ENCODE measurements around the gene TUT7. TPM values are rescaled to one million over a fixed set of nuclear protein-coding genes. Genes with fewer than 3 reads are reported as not detected.
"Not testable (repeated sequence)": the region's sequence is repeated elsewhere in the genome, so short reads cannot be mapped to it uniquely, and the experiment has no call there.

The TUT7 gene
- total and polyA plus RNA-seq, 4 experiments from 2014 or later, result 9.5 to 64.1 (median 45.3) TPM

DNA sequence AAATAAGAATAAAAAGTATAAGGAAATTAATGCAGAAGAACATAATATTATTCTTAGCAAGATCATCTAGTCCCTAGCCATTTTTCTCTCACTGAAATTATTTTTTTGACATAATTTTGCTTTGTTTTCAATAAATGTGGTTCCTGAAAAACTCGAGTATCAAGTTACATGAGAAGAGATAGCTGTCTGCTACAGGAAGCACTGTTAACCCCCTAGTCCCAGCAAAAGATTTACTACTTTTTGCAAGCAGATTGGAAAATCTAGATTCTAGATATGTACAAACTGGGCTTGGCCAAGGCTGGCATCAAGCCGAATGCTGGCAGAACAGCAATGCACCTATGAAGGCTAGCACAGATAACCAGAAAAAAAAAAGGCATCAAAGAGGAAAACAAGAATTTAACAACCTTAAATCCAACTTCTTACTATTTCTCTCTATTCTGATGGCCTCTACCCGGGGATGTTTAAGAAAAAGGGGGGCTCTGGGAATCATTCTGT, 49.9 kb downstream of the TUT7 start:
- Histone ChIP-seq H3K4me3 (ENCODE audit: low read length in 2 of 2) (no peak overlapping the region), H3K36me3 (ENCODE audit: insufficient read depth, low read length) (peaks cover 56% of the 10 kb centered on the region), H3K4me1 (ENCODE audit: insufficient read depth, low read length) (peaks cover 16% of the 10 kb centered on the region), H3K9me3 (ENCODE audit: control insufficient read depth in 1 of 2, low read length in 2 of 2) (no peaks in the 10 kb centered on the region), H3K27ac (ENCODE audit: low read depth, low read length) (no peak overlapping the region), H3K27me3 (ENCODE audit: insufficient read depth, low read length) (no peaks in the 10 kb centered on the region)
- Mint-ChIP-seq H3K4me1 (peaks cover 21 to 34% (median 23%) of the 10 kb centered on the region in 4 donors), H3K36me3 (peaks cover 63 to 76% of the 10 kb centered on the region in 2 donors), H3K9me3 (no peaks in the 10 kb centered on the region), H3K27me3 (no peaks in the 10 kb centered on the region), H3K27ac (peak overlapping the region; percentile 17 to 94 (median 78)), H3K4me3 (no peak overlapping the region)
- ChIA-PET POLR2A (ENCODE audit: partially characterized antibody) (interaction anchor here (2.1 kb wide), 1 partner anchor 22 kb away, joined by 11 read pairs; the partner anchor contains the start of gene ISCA1), CTCF (ENCODE audit: partially characterized antibody) (no interaction called here)
- intact Hi-C loops (cut with micrococcal nuclease), result no loop called here
- no peak for DNase-seq

DNA sequence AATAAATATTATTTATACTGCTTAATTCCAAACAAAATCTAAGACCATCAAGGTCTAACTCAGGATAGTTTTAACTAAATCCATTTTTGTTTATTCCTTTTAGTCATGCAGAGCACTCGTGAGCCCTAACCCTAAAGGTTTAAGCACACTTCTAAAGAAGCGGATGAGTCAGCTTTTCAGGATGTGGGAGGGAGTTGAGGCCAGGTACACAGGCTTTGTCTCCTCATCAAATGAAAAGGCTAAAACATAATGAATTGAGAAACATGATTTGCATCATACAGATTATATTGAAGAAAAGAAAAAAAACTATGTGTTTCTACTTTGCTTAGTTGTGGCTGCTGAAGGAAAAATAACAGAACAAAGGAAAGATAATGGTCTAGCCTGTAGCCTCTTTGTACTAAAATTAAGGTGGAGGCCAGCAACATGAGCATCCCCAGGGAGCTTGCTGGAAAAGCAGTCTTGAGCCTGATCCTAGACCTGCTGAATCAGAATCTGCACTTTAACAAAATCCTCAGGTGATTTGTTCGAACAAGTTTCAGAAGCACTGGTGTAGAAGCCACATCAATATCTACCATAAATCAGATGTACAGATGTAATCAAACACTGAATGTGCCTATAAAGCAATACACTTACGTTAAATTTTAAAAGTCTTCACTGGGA, 50.8 kb downstream of the TUT7 start:
- H3K27me3 Mint-ChIP-seq, result no peaks in the 10 kb centered on the region
- no peaks in the 10 kb centered on the region for H3K9me3 Mint-ChIP-seq

GRCh38 chr9:86301686-86302085, 52.5 kb downstream of the TUT7 start:
- DNase-seq, result no peak
- ChIA-PET POLR2A (ENCODE audit: partially characterized antibody) (interaction anchor here (2.8 kb wide), 1 partner anchor 19 kb away, joined by 15 read pairs; the partner anchor contains the start of gene ISCA1), CTCF (ENCODE audit: partially characterized antibody) (no interaction called here)
- H3K27me3 ChIP-seq (ENCODE audit: insufficient read depth, low read length), result no peaks in the 10 kb centered on the region
- no peak overlapping the region for H3K4me3 ChIP-seq (ENCODE audit: low read length in 2 of 2)
- peak overlapping the region in 4 of 7 donors; percentile 0 to 57 (median 50) for H3K27ac Mint-ChIP-seq
- no peak overlapping the region for H3K27ac ChIP-seq (ENCODE audit: low read depth, low read length)
- peaks cover 61 to 83% of the 10 kb centered on the region in 2 donors for H3K36me3 Mint-ChIP-seq
- H3K27me3 Mint-ChIP-seq, result no peaks in the 10 kb centered on the region
- H3K9me3 ChIP-seq (ENCODE audit: control insufficient read depth in 1 of 2, low read length in 2 of 2), result no peaks in the 10 kb centered on the region
- peaks cover 62% of the 10 kb centered on the region for H3K36me3 ChIP-seq (ENCODE audit: insufficient read depth, low read length)
- H3K4me1 Mint-ChIP-seq, result peaks cover 21 to 44% (median 32%) of the 10 kb centered on the region in 4 donors
- H3K9me3 Mint-ChIP-seq, result no peaks in the 10 kb centered on the region
- H3K4me1 ChIP-seq (ENCODE audit: insufficient read depth, low read length), result peaks cover 16% of the 10 kb centered on the region
- intact Hi-C loops (cut with micrococcal nuclease), result loop anchor here (2.0 kb wide), 1 partner anchor 51 kb away; no protein-coding TSS in a partner anchor
- H3K4me3 Mint-ChIP-seq, result no peak overlapping the region

More for the DNA sequence above, 50.8 kb downstream of the TUT7 start:
- H3K4me3 Mint-ChIP-seq, result peak overlapping the region in 5 of 8 donors; percentile 1 to 14 (median 3)
- Histone ChIP-seq H3K4me3 (ENCODE audit: low read length in 2 of 2) (no peak overlapping the region), H3K27ac (ENCODE audit: low read depth, low read length) (no peak overlapping the region), H3K4me1 (ENCODE audit: insufficient read depth, low read length) (peaks cover 16% of the 10 kb centered on the region), H3K36me3 (ENCODE audit: insufficient read depth, low read length) (peaks cover 62% of the 10 kb centered on the region), H3K27me3 (ENCODE audit: insufficient read depth, low read length) (no peaks in the 10 kb centered on the region), H3K9me3 (ENCODE audit: control insufficient read depth in 1 of 2, low read length in 2 of 2) (no peaks in the 10 kb centered on the region)
- intact Hi-C loops (cut with micrococcal nuclease), result loop anchor here (1.0 to 2.0 kb wide), 2 partner anchors 21 to 49 kb away; partner anchors contain the start of gene ISCA1
- H3K4me1 Mint-ChIP-seq, result peaks cover 21 to 34% (median 27%) of the 10 kb centered on the region in 4 donors
- POLR2A ChIA-PET (ENCODE audit: partially characterized antibody), result interaction anchor here (2.1 kb wide), 1 partner anchor 21 kb away, joined by 11 read pairs; the partner anchor contains the start of gene ISCA1
- peak overlapping the region; percentile 19 to 94 (median 85) for H3K27ac Mint-ChIP-seq
- CTCF ChIA-PET (ENCODE audit: partially characterized antibody), result no interaction called here
- H3K36me3 Mint-ChIP-seq, result peaks cover 62 to 81% of the 10 kb centered on the region in 2 donors
- DNase-seq, result peak; percentile 33 to 78 (median 46)

GRCh38 chr9:86300701-86301100, 53.5 kb downstream of the TUT7 start:
- Histone ChIP-seq H3K4me3 (ENCODE audit: low read length in 2 of 2) (no peak overlapping the region), H3K27ac (ENCODE audit: low read depth, low read length) (no peak overlapping the region), H3K4me1 (ENCODE audit: insufficient read depth, low read length) (peaks cover 16% of the 10 kb centered on the region), H3K9me3 (ENCODE audit: control insufficient read depth in 1 of 2, low read length in 2 of 2) (no peaks in the 10 kb centered on the region), H3K27me3 (ENCODE audit: insufficient read depth, low read length) (no peaks in the 10 kb centered on the region), H3K36me3 (ENCODE audit: insufficient read depth, low read length) (peaks cover 58% of the 10 kb centered on the region)
- intact Hi-C loops (cut with micrococcal nuclease), result no loop called here
- H3K36me3 Mint-ChIP-seq, result peaks cover 55 to 79% of the 10 kb centered on the region in 2 donors
- no peak overlapping the region for H3K4me3 Mint-ChIP-seq
- H3K27me3 Mint-ChIP-seq, result no peaks in the 10 kb centered on the region
- ChIA-PET POLR2A (ENCODE audit: partially characterized antibody) (interaction anchor here (2.8 kb wide), 1 partner anchor 18 kb away, joined by 15 read pairs; the partner anchor contains the start of gene ISCA1), CTCF (ENCODE audit: partially characterized antibody) (no interaction called here)
- no peak for DNase-seq
- peak overlapping the region in 3 of 7 donors; percentile 18 to 55 (median 53) for H3K27ac Mint-ChIP-seq
- H3K4me1 Mint-ChIP-seq, result peaks cover 22 to 48% (median 29%) of the 10 kb centered on the region in 4 donors
- no peaks in the 10 kb centered on the region for H3K9me3 Mint-ChIP-seq

DNA sequence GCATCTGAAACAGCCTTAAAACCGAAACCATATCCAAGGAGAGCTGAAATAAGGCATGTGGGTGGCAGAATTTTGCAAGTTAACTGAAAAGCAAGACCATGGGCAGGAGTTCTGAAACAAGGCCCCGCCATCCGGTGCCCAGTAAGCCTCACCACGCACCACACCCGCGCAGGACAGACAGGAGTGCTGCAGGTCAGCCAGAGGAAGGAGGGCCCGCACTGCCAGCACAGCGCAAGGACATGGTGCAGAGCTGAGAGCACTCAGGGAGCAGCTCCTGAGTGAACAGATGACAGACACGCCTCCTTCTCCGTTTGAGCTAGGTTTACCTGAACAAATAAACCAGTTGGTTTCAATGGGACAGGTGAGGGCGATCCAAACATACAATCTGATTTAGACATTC, 55.3 kb downstream of the TUT7 start:
- intact Hi-C loops (cut with micrococcal nuclease), result no loop called here
- Histone ChIP-seq H3K9me3 (ENCODE audit: control insufficient read depth in 1 of 2, low read length in 2 of 2) (no peaks in the 10 kb centered on the region), H3K36me3 (ENCODE audit: insufficient read depth, low read length) (peaks cover 48% of the 10 kb centered on the region), H3K27ac (ENCODE audit: low read depth, low read length) (no peak overlapping the region), H3K4me3 (ENCODE audit: low read length in 2 of 2) (no peak overlapping the region), H3K4me1 (ENCODE audit: insufficient read depth, low read length) (peaks cover 6% of the 10 kb centered on the region), H3K27me3 (ENCODE audit: insufficient read depth, low read length) (no peaks in the 10 kb centered on the region)
- Mint-ChIP-seq H3K27me3 (no peaks in the 10 kb centered on the region), H3K27ac (peak overlapping the region in 5 of 7 donors; percentile 13 to 71 (median 65)), H3K36me3 (peaks cover 42 to 67% of the 10 kb centered on the region in 2 donors), H3K9me3 (no peaks in the 10 kb centered on the region), H3K4me3 (peak overlapping the region in 7 of 8 donors; percentile 9 to 62 (median 47)), H3K4me1 (peaks cover 15 to 40% (median 20%) of the 10 kb centered on the region in 4 donors)
- POLR2A ChIA-PET (ENCODE audit: partially characterized antibody), result interaction anchor here (1.3 to 2.8 kb wide), 2 partner anchors 17 to 55 kb away, joined by 3 to 15 read pairs; partner anchors contain the start of genes ISCA1 and TUT7
- DNase-seq, result no peak
- CTCF ChIA-PET (ENCODE audit: partially characterized antibody), result no interaction called here

DNA sequence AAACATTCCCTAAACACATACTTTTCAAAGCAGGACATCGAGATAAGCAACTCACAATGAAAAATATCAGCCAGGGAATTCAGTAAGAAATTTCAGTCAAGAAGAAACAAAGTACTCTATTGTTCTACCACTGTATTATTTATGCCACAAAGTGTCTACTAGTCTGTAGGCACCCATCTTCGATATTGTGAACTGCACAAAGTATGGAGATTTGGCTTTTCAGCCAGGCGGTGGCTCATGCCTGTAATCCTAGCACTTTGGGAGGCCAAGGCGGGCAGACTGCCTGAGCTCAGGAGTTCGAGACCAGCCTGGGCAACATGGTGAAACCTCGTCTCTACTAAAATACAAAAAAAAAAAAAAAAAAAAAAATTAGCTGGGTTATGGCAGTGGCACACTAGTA, 63.9 kb downstream of the TUT7 start:
- H3K27me3 Mint-ChIP-seq; H3K27ac ChIP-seq (ENCODE audit: low read depth, low read length); H3K4me1 Mint-ChIP-seq; H3K27me3 ChIP-seq (ENCODE audit: insufficient read depth, low read length); CTCF ChIA-PET (ENCODE audit: partially characterized antibody); H3K9me3 ChIP-seq (ENCODE audit: control insufficient read depth in 1 of 2, low read length in 2 of 2); H3K4me3 ChIP-seq (ENCODE audit: low read length in 2 of 2); H3K9me3 Mint-ChIP-seq; H3K27ac Mint-ChIP-seq; H3K4me1 ChIP-seq (ENCODE audit: insufficient read depth, low read length); DNase-seq; H3K4me3 Mint-ChIP-seq; intact Hi-C loops (cut with micrococcal nuclease); H3K36me3 ChIP-seq (ENCODE audit: insufficient read depth, low read length): not testable (repeated sequence)
- H3K36me3 Mint-ChIP-seq, result peaks cover 3 to 32% of the 10 kb centered on the region in 2 donors
- POLR2A ChIA-PET (ENCODE audit: partially characterized antibody), result interaction anchor here (0.9 kb wide), 1 partner anchor 8 kb away, joined by 4 read pairs; the partner anchor contains the start of gene ISCA1

DNA sequence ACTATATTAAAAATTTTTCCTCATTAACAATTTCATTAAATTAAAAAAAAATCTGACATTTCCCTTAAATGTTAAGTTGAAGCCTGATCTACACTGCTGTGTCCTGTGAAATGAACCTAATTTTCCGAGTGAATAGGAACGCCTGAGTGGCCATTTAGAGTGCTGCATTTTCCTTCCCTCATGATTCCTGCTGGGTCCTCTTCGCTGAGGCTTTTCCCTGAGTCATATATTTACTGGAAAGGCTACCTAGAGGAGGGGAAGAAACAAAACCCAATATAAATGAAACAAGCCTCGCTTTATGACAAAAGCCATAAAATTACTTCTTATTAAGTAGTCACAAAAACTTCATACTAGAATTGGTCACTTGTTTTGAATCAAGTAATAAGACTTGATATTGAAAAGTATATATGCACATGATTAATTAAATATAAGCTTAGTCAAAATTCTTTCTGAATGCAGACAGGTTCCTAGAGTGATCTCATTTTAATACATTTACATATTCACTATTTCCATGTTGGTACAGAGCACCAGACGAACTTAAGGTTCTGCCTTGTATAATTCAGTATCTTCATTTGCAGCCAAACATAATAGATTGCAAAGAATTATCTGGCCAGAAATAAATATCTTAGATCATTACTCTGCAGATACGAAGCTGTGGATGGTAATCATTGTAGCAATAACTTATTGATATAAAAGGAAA, 65.6 kb downstream of the TUT7 start:
- ChIA-PET CTCF (ENCODE audit: partially characterized antibody) (no interaction called here), POLR2A (ENCODE audit: partially characterized antibody) (no interaction called here)
- Mint-ChIP-seq H3K9me3 (no peaks in the 10 kb centered on the region), H3K27me3 (no peaks in the 10 kb centered on the region), H3K36me3 (peaks cover 3 to 27% of the 10 kb centered on the region in 2 donors), H3K27ac (peak overlapping the region in 1 of 7 donors; percentile 55), H3K4me3 (no peak overlapping the region), H3K4me1 (peaks cover 0 to 2% (median under 1%) of the 10 kb centered on the region in 4 donors)
- DNase-seq, result no peak
- Histone ChIP-seq H3K4me3 (ENCODE audit: low read length in 2 of 2) (no peak overlapping the region), H3K36me3 (ENCODE audit: insufficient read depth, low read length) (peaks cover 5% of the 10 kb centered on the region), H3K4me1 (ENCODE audit: insufficient read depth, low read length) (peaks cover under 1% of the 10 kb centered on the region), H3K9me3 (ENCODE audit: control insufficient read depth in 1 of 2, low read length in 2 of 2) (no peaks in the 10 kb centered on the region), H3K27me3 (ENCODE audit: insufficient read depth, low read length) (no peaks in the 10 kb centered on the region), H3K27ac (ENCODE audit: low read depth, low read length) (no peak overlapping the region)
- intact Hi-C loops (cut with micrococcal nuclease), result no loop called here
